ENCODE results near the gene CALML5.

Gene CALML5

DNA sequence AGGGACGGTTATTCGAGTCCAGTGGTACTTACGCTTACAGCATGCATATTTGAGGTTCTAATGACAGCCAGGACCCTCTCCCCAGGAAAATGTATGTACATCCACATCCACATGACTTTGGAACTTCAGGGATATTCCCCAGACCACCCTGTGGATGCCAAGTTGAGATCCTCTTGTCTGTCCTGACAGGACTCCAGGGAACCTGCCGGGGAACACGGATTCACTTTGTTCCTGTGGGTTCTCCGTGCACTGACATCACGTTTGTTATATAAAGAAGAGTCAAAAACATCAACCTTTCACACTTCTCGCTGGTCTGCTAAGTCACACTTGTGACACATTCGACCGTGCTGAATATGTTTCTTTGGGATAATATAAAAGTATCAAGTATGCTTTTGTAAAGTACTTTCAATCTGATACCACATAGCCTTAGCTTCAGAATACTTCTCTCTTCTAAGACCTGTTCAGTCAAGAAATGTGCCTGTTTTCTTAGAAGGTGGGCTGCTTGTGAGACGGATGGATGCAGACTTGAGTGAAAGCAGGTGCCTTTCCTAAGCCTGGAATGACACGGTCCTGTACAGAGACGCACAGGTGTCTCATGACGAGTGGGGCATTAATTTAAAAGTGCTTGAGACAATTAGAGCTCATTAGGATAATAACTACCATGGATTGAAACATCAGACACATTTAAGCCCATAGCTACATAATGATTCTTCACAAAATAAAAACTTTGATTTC is 38.7 kb downstream of the CALML5 start:
- DNase-seq, result no peak

DNA sequence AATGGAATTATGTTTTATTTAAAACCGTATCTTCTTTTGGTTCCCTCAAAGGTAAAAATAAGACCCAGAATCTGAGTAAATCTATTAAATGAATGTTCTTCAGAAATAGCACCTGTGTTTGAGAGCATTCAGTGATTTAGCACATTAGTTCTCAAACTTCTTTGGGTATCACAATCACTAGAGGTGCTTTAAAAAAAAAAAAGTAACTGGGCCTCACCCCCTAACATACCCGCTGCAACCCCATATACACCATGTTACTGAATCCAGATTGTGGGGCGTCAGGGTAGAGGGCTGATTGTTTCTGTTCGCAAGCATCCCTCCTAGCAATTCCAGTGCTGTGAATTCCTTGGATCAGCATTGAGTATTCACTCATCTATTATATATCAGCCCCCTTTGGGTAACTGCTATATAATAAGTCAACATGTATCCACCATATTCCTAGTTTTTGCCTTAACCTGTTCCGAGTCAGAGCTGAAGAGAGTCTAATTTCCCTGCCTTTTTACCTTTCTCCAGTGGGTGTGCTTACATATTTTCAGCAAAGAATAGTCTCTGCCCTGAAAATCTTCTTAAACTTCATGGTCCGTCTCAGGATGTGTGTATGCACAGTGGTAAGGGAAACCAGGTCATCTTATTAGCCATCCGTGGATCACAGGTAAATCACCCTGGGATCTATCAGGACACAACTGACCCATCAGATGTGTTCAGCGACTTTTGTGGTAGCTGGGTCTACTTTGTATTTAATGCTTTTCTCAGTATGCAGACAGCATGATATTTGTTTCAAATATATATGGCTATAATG is 40.2 kb downstream of the CALML5 start:
- no peak for DNase-seq

DNA sequence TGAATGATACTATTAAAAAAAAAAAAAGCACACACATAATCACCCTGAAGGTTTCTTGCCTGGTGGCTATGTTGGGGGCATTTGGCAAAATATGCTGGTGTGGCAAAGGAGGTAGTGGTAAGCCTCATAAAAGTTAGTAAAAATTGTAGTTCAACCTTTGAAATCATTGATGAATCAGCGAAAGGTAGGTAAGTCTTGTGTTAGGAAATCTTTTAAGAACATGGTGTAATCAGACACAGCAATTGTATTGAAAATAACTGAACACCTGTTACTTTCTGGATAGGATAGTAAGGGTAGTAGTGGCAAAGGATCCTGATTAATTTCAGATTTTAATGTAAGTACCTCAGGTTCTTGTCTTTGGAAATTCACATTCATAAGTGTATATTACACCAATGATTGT is 40.9 kb downstream of the CALML5 start:
- DNase-seq, result no peak

DNA sequence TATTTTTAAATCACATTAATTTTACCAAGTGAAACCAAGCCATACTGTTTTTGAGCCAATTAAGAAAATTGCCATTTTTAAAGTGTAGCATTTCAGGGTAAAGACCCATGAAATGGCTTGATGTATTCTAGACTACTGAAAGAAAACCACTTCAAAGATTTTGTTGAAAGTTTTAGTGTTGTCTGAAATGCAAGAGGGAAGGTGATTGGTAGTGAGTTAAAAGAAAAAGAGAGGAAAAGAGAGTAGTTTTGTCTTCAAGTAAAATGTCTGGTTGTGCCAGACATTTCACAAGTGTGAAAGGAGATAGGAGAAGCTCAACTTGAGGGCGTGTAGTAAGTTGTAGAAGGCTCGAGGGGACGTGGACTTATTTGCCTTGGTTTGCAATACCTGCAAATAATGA is 41.6 kb downstream of the CALML5 start:
- no peak for DNase-seq

DNA sequence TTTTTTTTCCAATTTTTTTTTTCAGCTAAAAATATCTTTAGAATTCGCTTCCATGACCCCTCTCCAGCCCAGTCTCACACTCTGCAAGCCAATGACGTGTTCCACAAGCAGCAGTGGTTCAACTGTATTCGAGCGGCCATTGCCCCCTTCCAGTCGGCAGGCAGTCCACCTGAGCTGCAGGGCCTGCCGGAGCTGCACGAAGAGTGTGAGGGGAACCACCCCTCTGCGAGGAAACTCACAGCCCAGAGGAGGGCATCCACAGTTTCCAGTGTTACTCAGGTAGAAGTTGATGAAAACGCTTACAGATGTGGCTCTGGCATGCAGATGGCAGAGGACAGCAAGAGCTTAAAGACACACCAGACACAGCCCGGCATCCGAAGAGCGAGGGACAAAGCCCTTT is 42.8 kb downstream of the CALML5 start:
- no peak for DNase-seq

DNA sequence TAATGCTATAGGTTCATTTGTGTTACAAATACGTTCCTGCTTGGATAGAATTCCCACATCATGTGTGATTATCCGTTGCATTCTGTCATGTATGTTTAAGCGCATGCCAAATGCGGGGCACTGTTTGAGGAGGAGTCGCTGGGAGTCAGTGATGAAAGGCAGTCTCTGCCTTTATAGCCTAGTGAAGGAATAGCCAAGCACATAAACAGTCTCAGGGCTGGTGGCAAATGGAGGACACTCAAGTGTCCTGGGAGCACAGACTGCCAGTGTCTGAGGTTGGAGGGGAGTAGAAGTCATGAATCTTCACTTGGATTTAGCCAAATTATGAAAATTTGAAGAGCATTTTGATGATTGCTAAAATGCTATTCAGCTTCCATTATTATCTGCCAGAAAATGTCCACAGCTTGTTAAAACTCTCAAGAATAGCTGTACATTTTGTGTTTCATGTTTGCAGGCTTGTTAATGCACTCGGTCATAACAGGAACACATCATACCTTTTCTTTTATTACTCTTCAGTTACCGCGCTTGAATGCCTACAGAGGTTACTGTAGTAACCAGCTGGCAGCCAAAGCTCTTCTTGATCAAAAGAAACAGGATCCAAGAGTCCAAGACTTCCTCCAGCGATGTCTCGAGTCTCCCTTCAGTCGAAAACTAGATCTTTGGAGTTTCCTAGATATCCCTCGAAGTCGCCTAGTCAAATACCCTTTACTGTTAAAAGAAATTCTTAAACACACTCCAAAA is 45.5 kb downstream of the CALML5 start:
- DNase-seq, result no peak

DNA sequence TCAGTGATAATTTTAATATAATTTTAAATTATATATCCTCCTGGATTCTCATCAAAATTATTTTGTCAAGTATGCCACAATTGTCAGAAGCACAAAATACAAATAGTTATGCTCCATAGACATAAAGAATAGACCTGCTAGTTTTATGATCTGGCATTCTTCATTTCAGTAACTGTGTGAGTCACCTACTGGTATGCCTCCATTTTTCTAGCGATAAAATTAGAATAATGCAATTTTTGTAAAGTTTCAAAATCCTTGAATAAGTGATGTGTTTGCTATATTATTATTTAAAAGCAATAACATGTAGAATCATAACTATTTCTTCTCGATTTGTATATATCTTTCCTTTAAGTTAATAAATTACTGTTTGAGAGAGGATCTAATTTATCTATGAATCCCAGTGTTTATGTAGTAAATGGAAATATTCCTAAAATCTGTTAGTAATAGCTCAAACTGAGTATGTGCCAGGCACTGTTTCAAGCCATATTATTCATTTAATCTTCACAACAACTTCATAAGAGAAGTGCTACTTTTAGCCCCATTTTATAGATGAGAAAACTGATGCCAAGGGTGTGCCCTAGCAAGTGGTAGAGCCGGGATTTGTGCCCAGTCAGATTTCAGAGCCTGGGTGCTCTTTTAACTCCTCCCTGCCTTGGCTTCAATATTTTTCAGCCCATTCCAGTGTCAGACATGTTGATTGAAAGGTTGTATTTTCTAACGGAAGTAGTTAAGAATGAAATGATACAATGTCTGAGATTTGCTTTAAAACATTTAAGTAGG is 48.6 kb downstream of the CALML5 start:
- no peak for DNase-seq

DNA sequence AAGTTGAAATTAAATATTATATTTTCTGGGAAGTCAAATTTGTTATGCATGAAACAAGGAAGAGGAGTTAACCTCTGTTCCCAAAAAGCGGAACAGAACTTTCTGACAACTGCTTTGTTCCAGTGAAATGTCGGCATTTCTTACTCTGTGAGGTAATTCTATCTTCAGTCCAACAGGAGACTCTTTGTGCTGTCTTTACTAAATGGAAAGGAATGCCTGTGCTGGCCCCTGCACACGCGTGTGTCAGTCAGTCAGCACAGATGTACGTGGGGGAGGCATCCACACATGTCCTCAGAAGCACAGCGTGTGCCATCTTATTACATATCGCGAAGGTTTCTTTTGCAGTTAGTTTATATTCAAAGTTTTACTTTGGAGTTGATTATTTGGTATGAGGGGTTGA is 49.5 kb downstream of the CALML5 start:
- no peak for DNase-seq

DNA sequence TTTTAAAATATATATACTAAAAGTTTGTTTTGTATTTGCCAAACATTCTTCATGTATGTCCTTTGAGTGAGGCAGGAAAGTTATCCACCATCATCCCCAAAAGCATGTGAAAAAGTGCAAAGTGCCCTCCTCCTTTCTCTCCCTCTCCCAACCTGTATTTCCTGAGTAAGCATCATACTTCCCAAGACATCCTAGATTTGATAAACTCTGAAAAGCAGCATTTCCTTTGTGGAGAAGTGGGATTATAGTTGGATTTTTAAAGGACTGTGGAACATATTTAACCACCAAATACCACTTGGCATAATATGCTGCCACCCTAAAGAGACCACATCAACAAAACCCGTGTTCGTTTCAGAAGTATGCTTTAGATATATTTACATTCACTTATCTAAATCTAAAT is 50.1 kb downstream of the CALML5 start:
- DNase-seq, result no peak

All from NCI-H774 (cell line).